ENCODE results near the gene FMNL2. TPM values are rescaled to one million over a fixed set of nuclear protein-coding genes. Genes with fewer than 3 reads are reported as not detected.

Gene FMNL2
- total RNA-seq, 1 experiment from 2014 or later: 43.1 TPM

- intact Hi-C loops (cut with micrococcal nuclease; ENCODE audit: unreplicated experiment): no loop called here
- BruUV-seq (replicated peaks): no TSS peak
- H3K4me1 ChIP-seq (ENCODE audit: insufficient read depth, low read length, poor library complexity, severe bottlenecking): peaks cover 62% of the 10 kb centered on the region
- CTCF ChIA-PET: no interaction called here
- POLR2A ChIA-PET (ENCODE audit: low non-redundant PET): no interaction called here
- H3K9me3 ChIP-seq (ENCODE audit: low read depth, low read length, poor library complexity, severe bottlenecking): no peaks in the 10 kb centered on the region
- no peaks in the 10 kb centered on the region for H3K36me3 ChIP-seq (ENCODE audit: insufficient read depth, low read length, poor library complexity, severe bottlenecking)
- no peak for DNase-seq (ENCODE audit: low spot score)
- no peaks in the 10 kb centered on the region for H3K27me3 ChIP-seq (replicated peaks; ENCODE audit: insufficient read depth, low read depth, low read length, poor library complexity)
- peak overlapping the region; percentile 5 for H3K27ac ChIP-seq (ENCODE audit: low read depth, low read length, poor library complexity, severe bottlenecking)
- TF ChIP-seq, protein P1, sequence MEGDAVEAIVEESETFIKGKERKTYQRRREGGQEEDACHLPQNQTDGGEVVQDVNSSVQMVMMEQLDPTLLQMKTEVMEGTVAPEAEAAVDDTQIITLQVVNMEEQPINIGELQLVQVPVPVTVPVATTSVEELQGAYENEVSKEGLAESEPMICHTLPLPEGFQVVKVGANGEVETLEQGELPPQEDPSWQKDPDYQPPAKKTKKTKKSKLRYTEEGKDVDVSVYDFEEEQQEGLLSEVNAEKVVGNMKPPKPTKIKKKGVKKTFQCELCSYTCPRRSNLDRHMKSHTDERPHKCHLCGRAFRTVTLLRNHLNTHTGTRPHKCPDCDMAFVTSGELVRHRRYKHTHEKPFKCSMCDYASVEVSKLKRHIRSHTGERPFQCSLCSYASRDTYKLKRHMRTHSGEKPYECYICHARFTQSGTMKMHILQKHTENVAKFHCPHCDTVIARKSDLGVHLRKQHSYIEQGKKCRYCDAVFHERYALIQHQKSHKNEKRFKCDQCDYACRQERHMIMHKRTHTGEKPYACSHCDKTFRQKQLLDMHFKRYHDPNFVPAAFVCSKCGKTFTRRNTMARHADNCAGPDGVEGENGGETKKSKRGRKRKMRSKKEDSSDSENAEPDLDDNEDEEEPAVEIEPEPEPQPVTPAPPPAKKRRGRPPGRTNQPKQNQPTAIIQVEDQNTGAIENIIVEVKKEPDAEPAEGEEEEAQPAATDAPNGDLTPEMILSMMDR (conservative IDR thresholded peaks at IDR 0.05; ENCODE audit: low read depth, low read length): no peak
- no peak for TF ChIP-seq EZH2 (IDR thresholded peaks at IDR 0.05; ENCODE audit: borderline replicate concordance, low read depth, low read length, poor library complexity, severe bottlenecking)
- H3K4me3 ChIP-seq (ENCODE audit: low read depth, low read length, poor library complexity, severe bottlenecking): no peak overlapping the region
Observed at GRCh38 chr2:152466980-152467676, 132.2 kb downstream of the FMNL2 start.

- POLR2A ChIA-PET (ENCODE audit: low non-redundant PET): no interaction called here
- no peaks in the 10 kb centered on the region for H3K36me3 ChIP-seq (ENCODE audit: insufficient read depth, low read length, poor library complexity, severe bottlenecking)
- peaks cover 62% of the 10 kb centered on the region for H3K4me1 ChIP-seq (ENCODE audit: insufficient read depth, low read length, poor library complexity, severe bottlenecking)
- intact Hi-C loops (cut with micrococcal nuclease; ENCODE audit: unreplicated experiment): no loop called here
- no peaks in the 10 kb centered on the region for H3K9me3 ChIP-seq (ENCODE audit: low read depth, low read length, poor library complexity, severe bottlenecking)
- no peak overlapping the region for H3K4me3 ChIP-seq (ENCODE audit: low read depth, low read length, poor library complexity, severe bottlenecking)
- CTCF ChIA-PET: no interaction called here
- peak overlapping the region; percentile 5 for H3K27ac ChIP-seq (ENCODE audit: low read depth, low read length, poor library complexity, severe bottlenecking)
- no TSS peak for BruUV-seq (replicated peaks)
- no peak for TF ChIP-seq EZH2 (IDR thresholded peaks at IDR 0.05; ENCODE audit: borderline replicate concordance, low read depth, low read length, poor library complexity, severe bottlenecking)
- TF ChIP-seq, protein P1 (conservative IDR thresholded peaks at IDR 0.05; ENCODE audit: low read depth, low read length): no peak
- DNase-seq (ENCODE audit: low spot score): no peak
- no peaks in the 10 kb centered on the region for H3K27me3 ChIP-seq (replicated peaks; ENCODE audit: insufficient read depth, low read depth, low read length, poor library complexity)
Observed at GRCh38 chr2:152467677-152468410, 132.9 kb downstream of the FMNL2 start.

GRCh38 chr2:152468899-152469692 is 134.1 kb downstream of the FMNL2 start:
- Histone ChIP-seq H3K9me3 (ENCODE audit: low read depth, low read length, poor library complexity, severe bottlenecking) (no peaks in the 10 kb centered on the region), H3K4me3 (ENCODE audit: low read depth, low read length, poor library complexity, severe bottlenecking) (peak overlapping the region; percentile 1), H3K4me1 (ENCODE audit: insufficient read depth, low read length, poor library complexity, severe bottlenecking) (peaks cover 61% of the 10 kb centered on the region), H3K27ac (ENCODE audit: low read depth, low read length, poor library complexity, severe bottlenecking) (peak overlapping the region; percentile 49), H3K27me3 (replicated peaks; ENCODE audit: insufficient read depth, low read depth, low read length, poor library complexity) (no peaks in the 10 kb centered on the region), H3K36me3 (ENCODE audit: insufficient read depth, low read length, poor library complexity, severe bottlenecking) (no peaks in the 10 kb centered on the region)
- CTCF ChIA-PET: no interaction called here
- no peak for TF ChIP-seq EZH2 (IDR thresholded peaks at IDR 0.05; ENCODE audit: borderline replicate concordance, low read depth, low read length, poor library complexity, severe bottlenecking)
- TF ChIP-seq, protein P1 (conservative IDR thresholded peaks at IDR 0.05; ENCODE audit: low read depth, low read length): no peak
- no TSS peak for BruUV-seq (replicated peaks)
- DNase-seq (ENCODE audit: low spot score): peak; percentile 74
- intact Hi-C loops (cut with micrococcal nuclease; ENCODE audit: unreplicated experiment): no loop called here
- POLR2A ChIA-PET (ENCODE audit: low non-redundant PET): no interaction called here

Measured in A673 (cell line).